Measurements from ENCODE around the gene MRPL43. TPM values are rescaled to one million over a fixed set of nuclear protein-coding genes. Genes with fewer than 3 reads are reported as not detected.

The MRPL43 gene
- total and polyA plus RNA-seq, 3 experiments from 2014 or later, result 62.5 to 129 (median 62.8) TPM

DNA sequence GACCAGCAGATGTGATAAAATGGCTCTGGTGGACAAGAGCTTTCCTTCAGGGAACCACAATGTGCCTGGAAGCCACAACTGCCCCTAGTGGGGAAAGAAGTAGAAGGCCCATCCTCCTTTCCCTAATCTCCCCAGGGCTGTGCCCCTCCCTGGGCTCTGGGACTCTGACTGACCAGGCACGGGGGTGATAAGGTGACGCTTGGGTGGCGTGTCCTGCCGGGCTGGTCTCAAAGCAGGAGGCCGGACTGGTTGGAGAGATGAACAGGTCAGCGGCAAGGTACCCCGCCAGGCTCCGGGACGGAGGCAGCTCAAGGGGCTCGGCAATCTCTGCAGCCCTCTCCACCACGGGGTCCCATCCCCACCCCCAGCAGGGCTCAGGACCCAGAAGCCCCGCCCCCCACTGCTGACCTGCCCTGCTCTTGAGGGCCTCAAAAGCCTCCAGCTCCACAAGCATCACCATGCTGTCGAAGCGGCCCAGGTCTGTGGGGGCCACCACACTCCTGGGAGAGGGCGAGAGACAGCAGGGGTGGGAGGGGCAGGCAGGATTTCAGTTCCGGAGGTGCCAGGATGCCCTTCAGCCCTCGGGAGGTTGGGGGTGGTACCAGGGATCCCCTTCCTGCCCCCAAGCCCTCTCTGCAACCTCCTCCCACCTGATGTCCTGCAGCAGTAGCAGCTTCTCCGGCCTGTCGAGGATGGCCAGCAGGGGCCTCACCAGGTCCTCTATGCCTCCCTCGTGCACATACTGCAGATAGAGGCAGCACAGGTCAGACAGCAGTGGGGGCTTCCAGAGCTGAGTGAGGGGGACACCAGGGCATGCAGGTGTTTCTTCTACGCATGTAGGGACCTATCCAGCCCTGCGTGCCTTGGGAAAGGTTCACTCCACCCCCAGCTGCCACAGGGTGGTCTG, 24.5 kb upstream of the MRPL43 start:
- H3K27ac ChIP-seq (ENCODE audit: low read depth, low read length), result no peak overlapping the region
- Mint-ChIP-seq H3K27me3 (peaks cover 17 to 20% of the 10 kb centered on the region in 2 donors), H3K27ac (no peak overlapping the region), H3K36me3 (peaks cover 2 to 5% (median 4%) of the 10 kb centered on the region in 3 donors), H3K4me1 (peaks cover 9 to 17% (median 16%) of the 10 kb centered on the region in 3 donors), H3K9me3 (no peaks in the 10 kb centered on the region), H3K4me3 (peak overlapping the region in 1 of 7 donors; percentile 23)
- H3K9me3 ChIP-seq (ENCODE audit: low read length), result no peaks in the 10 kb centered on the region
- ChIA-PET POLR2A (no interaction called here), CTCF (interaction anchor here (1.4 to 7.0 kb wide), 4 partner anchors 9 to 20 kb away, joined by 3 to 64 read pairs (median 6); partner anchors contain the start of gene LZTS2)
- H3K4me1 ChIP-seq (ENCODE audit: insufficient read depth, low read length), result peaks cover 13% of the 10 kb centered on the region
- no peaks in the 10 kb centered on the region for H3K36me3 ChIP-seq (ENCODE audit: insufficient read depth, low read length)
- H3K4me3 ChIP-seq (ENCODE audit: low read length), result no peak overlapping the region
- peaks cover 8% of the 10 kb centered on the region for H3K27me3 ChIP-seq (ENCODE audit: insufficient read depth, low read length, poor library complexity, severe bottlenecking)
- DNase-seq, result no peak

DNA sequence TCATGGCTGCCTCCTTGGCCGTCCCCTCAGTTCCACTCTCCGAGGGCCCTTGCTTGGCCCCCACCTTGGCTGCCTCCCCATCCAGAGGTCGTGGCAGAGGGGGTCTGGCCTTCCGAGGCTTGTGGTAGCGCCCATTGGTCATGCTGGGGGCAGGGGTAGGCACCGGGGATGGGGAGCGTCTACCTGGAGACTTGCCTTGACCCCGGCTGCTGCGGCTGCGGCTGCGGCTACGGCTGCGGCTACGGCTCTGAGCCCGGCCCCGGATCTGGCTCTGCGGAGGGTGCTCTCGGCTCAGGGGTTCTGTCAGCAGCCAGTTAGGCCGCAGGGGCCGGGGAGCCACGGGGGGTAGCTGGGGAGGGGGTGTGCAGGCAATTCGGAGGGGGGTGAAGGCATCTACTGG, 23.0 kb upstream of the MRPL43 start:
- Histone ChIP-seq H3K36me3 (ENCODE audit: insufficient read depth, low read length) (no peaks in the 10 kb centered on the region), H3K27me3 (ENCODE audit: insufficient read depth, low read length, poor library complexity, severe bottlenecking) (no peaks in the 10 kb centered on the region), H3K27ac (ENCODE audit: low read depth, low read length) (no peak overlapping the region), H3K9me3 (ENCODE audit: low read length) (no peaks in the 10 kb centered on the region), H3K4me1 (ENCODE audit: insufficient read depth, low read length) (peaks cover 13% of the 10 kb centered on the region), H3K4me3 (ENCODE audit: low read length) (no peak overlapping the region)
- no peak for DNase-seq
- Mint-ChIP-seq H3K9me3 (no peaks in the 10 kb centered on the region), H3K27ac (peak overlapping the region in 1 of 8 donors; percentile 42), H3K4me1 (peaks cover 9 to 17% (median 16%) of the 10 kb centered on the region in 3 donors), H3K4me3 (no peak overlapping the region), H3K36me3 (peaks cover 0 to 15% (median 0%) of the 10 kb centered on the region in 3 donors), H3K27me3 (peaks cover 8 to 9% of the 10 kb centered on the region in 2 donors)
- POLR2A ChIA-PET, result no interaction called here
- CTCF ChIA-PET, result interaction anchor here (1.3 to 7.0 kb wide), 2 partner anchors 12 to 21 kb away, joined by 3 to 64 read pairs; partner anchors contain the start of genes LZTS2, PDZD7 and SFXN3

DNA sequence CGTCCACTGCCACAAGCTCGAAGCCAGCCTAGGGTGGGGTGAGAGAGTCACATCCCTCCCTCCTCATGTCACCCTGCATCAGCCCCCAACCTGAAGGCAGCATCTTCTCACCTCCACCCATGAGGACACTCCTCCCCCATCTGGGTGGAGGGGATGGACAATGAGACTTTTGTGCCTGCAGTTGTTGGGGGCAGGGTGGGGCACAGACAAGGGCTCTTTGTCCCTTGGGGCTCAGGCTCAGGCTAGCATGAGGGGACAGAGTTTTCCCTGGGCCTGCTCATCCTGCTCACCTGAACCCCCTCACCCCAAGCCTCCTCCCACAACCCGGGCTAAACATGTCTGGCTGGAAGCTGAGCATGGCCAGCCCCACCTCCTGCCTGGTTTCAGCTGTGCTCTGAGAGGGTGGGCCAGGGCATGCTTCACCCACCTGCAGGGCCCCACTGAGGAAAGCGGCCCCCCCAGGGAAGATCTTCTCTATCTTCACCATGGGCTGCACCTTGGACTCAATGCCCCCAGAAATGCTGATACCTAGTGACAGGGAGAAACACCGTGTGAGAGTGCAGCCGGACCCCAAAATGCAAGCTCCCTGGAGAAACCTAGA, 21.6 kb upstream of the MRPL43 start:
- ChIA-PET POLR2A (no interaction called here), CTCF (interaction anchor here (1.3 to 7.0 kb wide), 2 partner anchors 11 to 22 kb away, joined by 3 to 64 read pairs; partner anchors contain the start of genes LZTS2, PDZD7 and SFXN3)
- no peaks in the 10 kb centered on the region for H3K9me3 Mint-ChIP-seq
- peaks cover 0 to 3% of the 10 kb centered on the region in 2 donors for H3K27me3 Mint-ChIP-seq
- peaks cover 0 to 19% (median 0%) of the 10 kb centered on the region in 3 donors for H3K36me3 Mint-ChIP-seq
- Histone ChIP-seq H3K27ac (ENCODE audit: low read depth, low read length) (no peak overlapping the region), H3K36me3 (ENCODE audit: insufficient read depth, low read length) (no peaks in the 10 kb centered on the region), H3K9me3 (ENCODE audit: low read length) (no peaks in the 10 kb centered on the region), H3K4me3 (ENCODE audit: low read length) (no peak overlapping the region), H3K4me1 (ENCODE audit: insufficient read depth, low read length) (peaks cover 10% of the 10 kb centered on the region), H3K27me3 (ENCODE audit: insufficient read depth, low read length, poor library complexity, severe bottlenecking) (no peaks in the 10 kb centered on the region)
- peaks cover 7 to 11% (median 10%) of the 10 kb centered on the region in 3 donors for H3K4me1 Mint-ChIP-seq
- H3K4me3 Mint-ChIP-seq, result no peak overlapping the region
- no peak for DNase-seq
- H3K27ac Mint-ChIP-seq, result no peak overlapping the region

DNA sequence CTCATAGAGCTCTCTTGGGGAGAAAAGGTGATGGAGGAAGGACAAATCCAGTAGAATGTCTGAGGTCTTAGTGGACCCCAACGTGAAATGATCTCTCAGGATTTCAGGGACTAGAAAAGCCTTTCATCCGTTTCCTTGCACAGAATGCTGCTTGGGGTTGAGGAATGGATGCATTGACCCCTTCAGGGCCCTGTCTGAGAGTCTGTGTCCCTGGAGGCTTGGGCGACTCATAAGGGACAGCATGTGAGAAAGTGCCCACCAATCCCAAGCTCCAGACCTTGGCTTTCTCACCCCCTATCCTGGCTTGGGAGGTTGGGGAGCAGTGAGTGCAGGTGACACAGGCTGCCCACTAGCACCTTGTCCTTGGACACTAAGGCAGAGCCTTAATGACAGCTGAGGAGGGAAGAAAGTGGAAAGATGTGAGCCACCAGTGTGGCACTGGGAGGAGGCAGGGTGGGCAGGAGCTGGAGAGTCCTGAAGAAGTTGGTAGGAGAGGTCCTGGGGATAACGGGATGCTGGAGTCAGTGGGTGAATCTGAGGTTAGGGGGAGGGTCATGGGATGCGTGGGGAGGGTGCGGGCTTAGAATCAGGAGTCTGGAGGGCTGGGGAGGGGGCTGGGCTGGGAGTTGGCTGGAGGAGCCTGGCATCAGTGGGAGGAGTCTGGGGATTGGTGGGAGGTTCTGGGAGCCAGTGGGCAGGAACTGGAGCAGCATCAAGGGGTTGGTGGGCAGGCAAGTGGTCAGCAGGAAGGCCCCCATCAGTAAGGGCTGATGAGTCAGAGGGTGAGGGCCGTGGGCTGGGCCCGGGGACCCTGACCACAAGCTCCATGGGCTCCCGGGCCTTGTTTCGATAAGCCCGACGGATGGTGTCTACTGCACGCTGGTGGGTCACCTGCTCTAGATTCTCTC, 20.9 kb upstream of the MRPL43 start:
- no peaks in the 10 kb centered on the region for H3K27me3 ChIP-seq (ENCODE audit: insufficient read depth, low read length, poor library complexity, severe bottlenecking)
- DNase-seq, result no peak
- Mint-ChIP-seq H3K27me3 (peaks cover 0 to 3% of the 10 kb centered on the region in 2 donors), H3K4me3 (no peak overlapping the region), H3K27ac (no peak overlapping the region), H3K4me1 (peaks cover 5 to 7% (median 6%) of the 10 kb centered on the region in 3 donors), H3K9me3 (no peaks in the 10 kb centered on the region), H3K36me3 (peaks cover 0 to 22% (median 0%) of the 10 kb centered on the region in 3 donors)
- no peaks in the 10 kb centered on the region for H3K9me3 ChIP-seq (ENCODE audit: low read length)
- CTCF ChIA-PET, result interaction anchor here (1.0 to 7.0 kb wide), 3 partner anchors 10 to 41 kb away, joined by 3 to 64 read pairs (median 6); partner anchors contain the start of gene LZTS2
- H3K4me1 ChIP-seq (ENCODE audit: insufficient read depth, low read length), result peaks cover 7% of the 10 kb centered on the region
- no peaks in the 10 kb centered on the region for H3K36me3 ChIP-seq (ENCODE audit: insufficient read depth, low read length)
- no peak overlapping the region for H3K4me3 ChIP-seq (ENCODE audit: low read length)
- POLR2A ChIA-PET, result no interaction called here
- no peak overlapping the region for H3K27ac ChIP-seq (ENCODE audit: low read depth, low read length)

DNA sequence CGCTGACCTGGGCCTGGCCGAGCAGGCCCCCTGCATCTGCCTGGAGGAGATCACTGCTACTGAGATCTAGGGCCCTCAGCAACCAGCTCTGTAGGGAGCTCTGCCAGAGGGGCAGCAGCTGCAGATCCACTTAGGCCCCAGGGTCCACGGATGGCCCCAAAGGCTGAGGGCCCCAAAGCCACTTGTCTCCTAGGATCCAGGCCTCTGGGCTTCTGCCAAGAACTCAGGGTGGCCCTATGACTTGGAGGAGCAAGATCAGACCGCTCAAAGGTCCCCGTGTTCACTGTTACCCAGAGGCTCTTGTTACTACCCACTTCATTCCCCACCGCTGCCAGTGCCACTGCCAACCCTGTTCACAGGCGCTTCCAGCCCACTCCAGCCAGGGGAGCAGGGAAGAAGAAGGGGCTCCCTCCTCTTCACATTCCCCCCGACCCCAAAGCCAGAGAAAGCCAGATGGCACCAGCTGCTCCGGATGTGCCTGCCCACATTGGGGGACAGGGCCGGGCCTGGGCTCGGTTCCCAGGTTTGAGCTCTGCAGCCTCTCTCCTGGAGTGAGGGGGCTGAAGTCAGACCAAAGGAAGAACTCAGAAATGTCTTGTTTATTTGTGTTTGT, 19.9 kb upstream of the MRPL43 start:
- no peaks in the 10 kb centered on the region for H3K27me3 Mint-ChIP-seq
- no peaks in the 10 kb centered on the region for H3K36me3 ChIP-seq (ENCODE audit: insufficient read depth, low read length)
- H3K4me1 ChIP-seq (ENCODE audit: insufficient read depth, low read length), result no peaks in the 10 kb centered on the region
- H3K27ac ChIP-seq (ENCODE audit: low read depth, low read length), result no peak overlapping the region
- H3K4me1 Mint-ChIP-seq, result no peaks in the 10 kb centered on the region
- H3K9me3 Mint-ChIP-seq, result no peaks in the 10 kb centered on the region
- no peak for DNase-seq
- CTCF ChIA-PET, result interaction anchor here (1.0 to 7.0 kb wide), 3 partner anchors 9 to 42 kb away, joined by 3 to 64 read pairs (median 6); partner anchors contain the start of gene LZTS2
- POLR2A ChIA-PET, result no interaction called here
- H3K36me3 Mint-ChIP-seq, result peaks cover 0 to 26% (median 0%) of the 10 kb centered on the region in 3 donors
- H3K27me3 ChIP-seq (ENCODE audit: insufficient read depth, low read length, poor library complexity, severe bottlenecking), result no peaks in the 10 kb centered on the region
- H3K4me3 ChIP-seq (ENCODE audit: low read length), result no peak overlapping the region
- H3K9me3 ChIP-seq (ENCODE audit: low read length), result no peaks in the 10 kb centered on the region
- H3K27ac Mint-ChIP-seq, result no peak overlapping the region
- H3K4me3 Mint-ChIP-seq, result no peak overlapping the region

DNA sequence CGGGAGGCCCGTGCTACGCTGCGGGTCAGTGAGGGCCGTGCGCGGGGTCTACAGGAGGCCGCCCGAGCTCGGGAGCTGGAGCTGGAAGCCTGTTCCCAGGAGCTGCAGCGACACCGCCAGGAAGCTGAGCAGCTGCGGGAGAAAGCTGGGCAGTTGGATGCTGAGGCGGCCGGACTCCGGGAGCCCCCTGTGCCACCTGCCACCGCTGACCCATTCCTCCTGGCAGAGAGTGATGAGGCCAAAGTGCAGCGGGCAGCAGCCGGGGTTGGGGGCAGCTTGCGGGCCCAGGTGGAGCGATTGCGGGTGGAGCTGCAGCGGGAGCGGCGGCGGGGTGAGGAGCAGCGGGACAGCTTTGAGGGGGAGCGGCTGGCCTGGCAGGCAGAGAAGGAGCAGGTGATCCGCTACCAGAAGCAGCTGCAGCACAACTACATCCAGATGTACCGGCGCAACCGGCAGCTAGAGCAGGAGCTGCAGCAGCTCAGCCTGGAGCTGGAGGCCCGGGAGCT, 19.3 kb upstream of the MRPL43 start:
- peaks cover 0 to 26% (median 0%) of the 10 kb centered on the region in 3 donors for H3K36me3 Mint-ChIP-seq
- H3K27ac Mint-ChIP-seq, result no peak overlapping the region
- DNase-seq, result no peak
- H3K27me3 Mint-ChIP-seq, result no peaks in the 10 kb centered on the region
- no peak overlapping the region for H3K4me3 ChIP-seq (ENCODE audit: low read length)
- no peaks in the 10 kb centered on the region for H3K4me1 Mint-ChIP-seq
- no peaks in the 10 kb centered on the region for H3K9me3 Mint-ChIP-seq
- H3K27ac ChIP-seq (ENCODE audit: low read depth, low read length), result no peak overlapping the region
- no peaks in the 10 kb centered on the region for H3K4me1 ChIP-seq (ENCODE audit: insufficient read depth, low read length)
- H3K4me3 Mint-ChIP-seq, result no peak overlapping the region
- H3K9me3 ChIP-seq (ENCODE audit: low read length), result no peaks in the 10 kb centered on the region
- no peaks in the 10 kb centered on the region for H3K27me3 ChIP-seq (ENCODE audit: insufficient read depth, low read length, poor library complexity, severe bottlenecking)
- CTCF ChIA-PET, result interaction anchor here (1.4 to 7.0 kb wide), 3 partner anchors 8 to 34 kb away, joined by 6 to 64 read pairs (median 30); partner anchors contain the start of gene LZTS2
- POLR2A ChIA-PET, result interaction anchor here (0.8 kb wide), 1 partner anchor 10 kb away, joined by 3 read pairs; no protein-coding TSS in a partner anchor
- no peaks in the 10 kb centered on the region for H3K36me3 ChIP-seq (ENCODE audit: insufficient read depth, low read length)

Data from CD8-positive, alpha-beta memory T cell (primary cell).